ENCODE results near the gene DOC2B. TPM values are rescaled to one million over a fixed set of nuclear protein-coding genes. Genes with fewer than 3 reads are reported as not detected.

Gene DOC2B
- total RNA-seq, 2 experiments from 2014 or later = not detected

GRCh38 chr17:197352-197751 is 15.9 kb upstream of the DOC2B start:
- ChIA-PET CTCF (no interaction called here), POLR2A (no interaction called here)
- ATAC-seq (no peak), DNase-seq (no peak)
- Mint-ChIP-seq H3K27me3 (peaks cover 8% of the 10 kb centered on the region), H3K4me1 (ENCODE audit: low read depth) (no peaks in the 10 kb centered on the region), H3K36me3 (ENCODE audit: low read depth) (no peaks in the 10 kb centered on the region), H3K4me3 (no peak overlapping the region), H3K27ac (no peak overlapping the region), H3K9me3 (no peaks in the 10 kb centered on the region)
- intact Hi-C loops (cut with micrococcal nuclease) = no loop called here
- no peak for TF ChIP-seq CTCF (IDR thresholded peaks at IDR 0.05)

GRCh38 chr17:194828-195602 is 13.6 kb upstream of the DOC2B start:
- Mint-ChIP-seq H3K36me3 (ENCODE audit: low read depth) (no peaks in the 10 kb centered on the region), H3K4me1 (ENCODE audit: low read depth) (no peaks in the 10 kb centered on the region), H3K9me3 (no peaks in the 10 kb centered on the region), H3K4me3 (no peak overlapping the region), H3K27me3 (peaks cover 8% of the 10 kb centered on the region), H3K27ac (no peak overlapping the region)
- no peak for DNase-seq
- POLR2A ChIA-PET = no interaction called here
- TF ChIP-seq CTCF (IDR thresholded peaks at IDR 0.05) = no peak
- CTCF ChIA-PET = no interaction called here
- no peak for ATAC-seq
- intact Hi-C loops (cut with micrococcal nuclease) = no loop called here

- H3K27ac Mint-ChIP-seq = no peak overlapping the region
- peaks cover 8% of the 10 kb centered on the region for H3K27me3 Mint-ChIP-seq
- H3K36me3 Mint-ChIP-seq (ENCODE audit: low read depth) = no peaks in the 10 kb centered on the region
- no peak for TF ChIP-seq CTCF (IDR thresholded peaks at IDR 0.05)
- CTCF ChIA-PET = no interaction called here
- H3K9me3 Mint-ChIP-seq = no peaks in the 10 kb centered on the region
- peaks cover 4% of the 10 kb centered on the region for H3K4me1 Mint-ChIP-seq (ENCODE audit: low read depth)
- no peak overlapping the region for H3K4me3 Mint-ChIP-seq
- intact Hi-C loops (cut with micrococcal nuclease) = no loop called here
- no peak for ATAC-seq
- POLR2A ChIA-PET = no interaction called here
- no peak for DNase-seq
These were observed 12.7 kb upstream of the DOC2B start for GRCh38 chr17:193841-194806.

- ChIA-PET POLR2A (interaction anchor here (0.8 kb wide), 1 partner anchor 20 kb away, joined by 3 read pairs; no protein-coding TSS in a partner anchor), CTCF (no interaction called here)
- no peak for TF ChIP-seq CTCF (IDR thresholded peaks at IDR 0.05)
- intact Hi-C loops (cut with micrococcal nuclease) = no loop called here
- Mint-ChIP-seq H3K27ac (no peak overlapping the region), H3K4me3 (no peak overlapping the region), H3K36me3 (ENCODE audit: low read depth) (no peaks in the 10 kb centered on the region), H3K9me3 (no peaks in the 10 kb centered on the region), H3K27me3 (peaks cover 6% of the 10 kb centered on the region), H3K4me1 (ENCODE audit: low read depth) (peaks cover 4% of the 10 kb centered on the region)
- no peak for DNase-seq
- ATAC-seq = no peak
These were observed 12.0 kb upstream of the DOC2B start for GRCh38 chr17:193426-193810.
